HG03060 (cell line): ENCODE data around the gene SLC19A1.

ENCODE experiments used
- ATAC-seq: cut with Tn5 transposase; IDR thresholded peaks from one replicate; pipeline ENCODE4 v1.9.1; 2021; ENCODE audit warnings: low read depth, moderate number of reproducible peaks; ENCODE audit not compliant: unreplicated experiment

Gene SLC19A1

DNA sequence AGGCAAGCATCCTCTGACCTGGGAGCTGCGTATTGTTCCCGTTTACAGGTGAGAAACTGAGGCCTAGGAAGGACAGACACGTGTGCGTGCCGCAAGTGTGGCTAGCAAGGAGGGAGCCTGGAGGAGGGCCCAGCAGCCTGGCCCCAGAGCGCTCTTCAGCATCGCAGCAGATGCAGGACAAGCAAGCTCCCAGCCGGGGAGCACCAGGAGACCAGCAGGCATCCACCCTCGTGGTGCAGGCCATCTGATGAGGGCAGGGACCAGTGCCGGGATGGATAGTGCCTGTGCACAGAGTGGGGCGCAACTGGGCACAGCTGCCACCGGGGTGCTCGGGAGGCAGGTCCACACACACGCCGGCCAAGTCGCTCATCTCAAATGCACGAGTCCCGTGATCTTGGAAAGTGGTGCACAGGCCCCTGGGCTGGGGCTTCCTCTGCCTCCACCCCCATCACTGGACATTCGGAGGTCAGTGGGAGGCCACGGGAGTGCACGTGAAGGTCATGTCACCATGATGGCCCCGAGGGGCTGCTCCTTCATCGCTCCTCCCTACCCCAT, 82.2 kb downstream of the SLC19A1 start:
- ATAC-seq: no peak

DNA sequence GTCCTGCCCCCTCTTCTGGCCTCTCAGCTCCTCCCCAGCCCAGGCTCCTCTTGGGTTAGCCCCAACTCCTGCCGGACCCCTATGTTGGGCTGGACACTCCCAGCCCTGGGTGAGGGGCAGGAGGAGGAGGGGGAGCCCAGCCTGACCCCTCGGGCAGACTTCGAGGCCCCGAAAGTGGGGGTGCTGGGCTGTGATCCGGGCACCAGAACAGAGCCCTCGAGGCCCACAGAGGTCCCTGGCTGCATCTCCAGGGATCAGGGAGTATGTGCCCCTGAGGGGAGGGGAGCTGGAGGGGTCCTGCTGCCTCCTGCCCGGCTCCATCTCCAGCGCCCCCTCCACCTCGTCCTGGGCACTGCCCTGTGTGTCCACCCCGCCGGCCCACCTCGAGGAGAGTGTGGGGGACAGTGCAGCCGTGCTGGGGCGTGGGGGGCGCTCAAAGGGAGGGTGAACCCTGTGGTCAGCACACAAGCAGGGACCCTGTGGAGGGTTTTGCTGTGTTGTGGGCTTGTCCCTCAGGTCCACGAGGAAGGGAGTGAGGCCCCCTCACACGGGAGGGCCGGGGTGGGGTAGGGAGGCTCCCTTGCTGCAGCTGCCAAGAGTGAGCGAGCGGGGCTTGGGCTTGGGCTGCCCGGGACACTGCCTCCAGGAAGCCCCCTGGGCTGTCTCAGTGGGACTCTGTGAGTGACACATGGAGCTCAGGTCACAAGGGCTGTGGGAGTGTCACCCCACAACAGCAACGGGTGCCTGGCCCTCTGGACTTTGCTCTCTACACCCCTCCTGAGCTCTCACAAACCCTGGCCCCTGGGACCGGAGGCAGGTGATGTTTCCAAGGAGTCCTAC, 82.8 kb downstream of the SLC19A1 start:
- no peak for ATAC-seq

DNA sequence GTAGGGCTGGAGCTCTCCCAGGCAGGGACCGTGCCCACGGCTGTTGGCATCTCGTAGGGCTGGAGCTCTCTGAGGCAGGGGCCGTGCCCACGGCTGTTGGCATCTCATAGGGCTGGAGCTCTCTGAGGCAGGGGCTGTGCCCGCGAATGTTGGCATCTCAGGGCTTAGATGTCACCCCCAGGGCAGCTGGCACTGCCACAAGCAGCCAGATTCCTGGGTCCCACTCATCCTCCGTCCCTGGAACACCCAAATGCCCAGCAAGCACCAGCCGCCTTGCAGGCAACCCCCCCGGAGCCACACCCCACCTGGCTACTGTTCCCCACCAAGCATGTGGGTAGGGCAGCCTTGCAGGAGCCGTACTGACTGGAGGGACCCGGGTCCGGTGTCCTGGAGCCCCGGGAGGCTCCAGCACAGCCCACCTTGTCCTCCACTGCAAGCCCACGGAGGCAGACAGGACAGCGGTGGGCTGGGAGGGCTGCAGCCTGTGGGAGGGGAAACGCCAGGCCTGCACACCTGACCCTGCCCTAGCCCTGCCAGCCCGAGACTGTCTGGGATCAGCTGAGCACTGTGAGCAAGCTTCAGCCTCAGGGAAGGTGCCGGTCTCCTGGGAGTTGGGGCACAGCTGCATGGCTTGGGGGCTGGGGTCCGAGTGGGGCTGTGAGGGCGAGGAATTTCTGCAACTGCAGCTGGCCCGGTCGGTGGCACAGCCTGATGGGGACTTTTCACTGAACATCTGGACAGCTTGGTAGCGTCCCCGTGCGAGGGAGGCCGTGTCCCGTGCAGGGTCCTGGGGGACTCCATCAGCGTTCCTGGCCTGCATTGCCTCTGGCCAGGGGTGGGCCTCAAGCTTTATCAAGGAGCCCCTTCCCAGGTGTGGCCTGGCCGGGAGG, 83.7 kb downstream of the SLC19A1 start:
- ATAC-seq: no peak

DNA sequence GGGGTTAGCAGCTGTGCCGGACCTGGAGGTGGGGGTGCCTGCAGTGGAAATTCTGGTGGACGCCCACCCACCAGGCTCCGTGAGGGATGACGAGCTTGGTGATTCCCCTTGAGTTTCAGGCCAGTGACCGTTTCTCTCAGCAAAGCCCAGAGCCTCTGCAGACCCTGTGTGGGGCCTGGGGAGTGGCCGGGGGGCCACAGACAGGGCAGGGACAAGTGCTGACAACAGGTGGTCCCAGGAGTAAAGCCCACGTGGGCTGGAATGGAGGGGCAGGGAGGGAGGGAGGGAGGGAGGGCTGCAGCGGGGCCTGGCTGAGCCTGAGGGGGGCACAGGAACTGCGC, 84.4 kb downstream of the SLC19A1 start:
- ATAC-seq: no peak

DNA sequence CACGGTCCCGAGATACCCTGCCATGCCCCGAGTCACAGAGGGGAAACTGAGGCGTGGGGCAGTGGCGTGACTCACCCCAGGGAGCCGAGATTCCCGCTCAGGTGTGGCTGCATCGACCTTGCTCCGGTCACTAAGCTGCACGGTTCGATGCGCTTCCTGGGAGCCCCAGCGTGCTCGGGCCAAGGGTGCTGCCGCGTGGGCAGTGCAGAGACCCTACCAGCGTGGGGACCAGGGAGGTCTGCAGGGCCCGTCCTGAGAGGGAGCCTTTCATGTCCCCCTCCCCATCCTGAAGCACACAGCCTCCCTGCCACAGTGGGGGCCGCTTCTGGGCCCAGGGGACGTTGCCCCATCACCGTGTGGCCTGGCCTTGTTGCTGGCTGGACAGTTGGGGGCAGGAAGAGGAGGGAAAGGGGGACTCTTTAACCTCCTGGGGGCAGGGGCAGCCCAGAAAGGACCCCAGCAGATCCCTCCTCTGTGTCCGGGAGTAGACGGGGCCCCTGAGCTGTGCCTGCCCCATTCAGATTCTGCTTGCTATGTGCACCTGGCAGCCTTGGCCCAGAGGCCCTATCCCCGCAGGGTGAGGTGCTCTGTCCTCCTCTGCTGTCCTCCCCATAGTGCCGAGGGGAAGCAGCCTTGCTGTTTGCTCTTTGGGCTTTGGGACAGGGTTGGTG, 84.9 kb downstream of the SLC19A1 start:
- ATAC-seq: no peak

DNA sequence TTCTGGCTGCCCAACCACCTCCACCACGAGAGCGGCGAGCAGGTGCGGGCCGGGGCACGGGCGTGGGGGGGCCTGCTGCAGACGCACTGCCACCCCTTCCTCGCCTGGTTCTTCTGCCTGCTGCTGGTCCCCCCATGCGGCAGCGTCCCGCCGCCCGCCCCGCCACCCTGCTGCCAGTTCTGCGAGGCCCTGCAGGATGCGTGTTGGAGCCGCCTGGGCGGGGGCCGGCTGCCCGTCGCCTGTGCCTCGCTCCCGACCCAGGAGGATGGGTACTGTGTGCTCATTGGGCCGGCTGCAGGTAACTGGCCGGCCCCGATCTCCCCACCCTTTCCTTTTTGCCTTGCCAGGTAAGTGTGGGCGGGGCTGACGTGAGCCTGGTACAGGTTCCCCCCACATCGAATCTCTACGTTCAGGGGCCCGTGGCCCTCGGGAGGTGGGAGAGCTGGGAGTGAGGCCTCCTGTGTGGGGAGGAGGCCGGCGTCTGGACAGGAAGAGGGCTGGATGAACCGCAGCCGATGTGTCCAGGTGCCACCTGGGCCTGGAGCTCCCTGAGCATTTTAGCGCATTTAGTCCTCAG, 85.6 kb downstream of the SLC19A1 start:
- ATAC-seq: no peak

DNA sequence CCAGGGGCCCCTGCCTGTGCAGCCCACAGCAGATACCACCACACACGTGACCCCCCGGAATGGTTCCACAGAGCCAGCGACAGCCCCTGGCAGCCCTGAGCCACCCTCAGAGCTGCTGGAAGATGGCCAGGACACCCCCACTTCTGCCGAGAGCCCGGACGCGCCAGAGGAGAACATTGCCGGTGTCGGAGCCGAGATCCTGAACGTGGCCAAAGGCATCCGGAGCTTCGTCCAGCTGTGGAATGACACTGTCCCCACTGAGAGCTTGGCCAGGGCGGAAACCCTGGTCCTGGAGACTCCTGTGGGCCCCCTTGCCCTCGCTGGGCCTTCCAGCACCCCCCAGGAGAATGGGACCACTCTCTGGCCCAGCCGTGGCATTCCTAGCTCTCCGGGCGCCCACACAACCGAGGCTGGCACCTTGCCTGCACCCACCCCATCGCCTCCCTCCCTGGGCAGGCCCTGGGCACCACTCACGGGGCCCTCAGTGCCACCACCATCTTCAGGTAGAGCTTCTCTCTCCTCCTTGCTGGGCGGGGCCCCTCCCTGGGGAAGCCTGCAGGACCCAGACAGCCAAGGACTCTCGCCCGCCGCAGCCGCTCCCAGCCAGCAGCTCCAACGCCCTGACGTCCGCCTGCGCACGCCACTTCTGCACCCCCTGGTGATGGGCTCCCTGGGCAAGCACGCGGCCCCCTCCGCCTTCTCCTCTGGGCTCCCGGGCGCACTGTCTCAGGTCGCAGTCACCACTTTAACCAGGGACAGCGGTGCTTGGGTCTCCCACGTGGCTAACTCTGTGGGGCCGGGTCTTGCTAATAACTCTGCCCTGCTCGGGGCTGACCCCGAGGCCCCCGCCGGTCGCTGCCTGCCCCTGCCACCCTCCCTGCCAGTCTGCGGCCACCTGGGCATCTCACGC, 86.3 kb downstream of the SLC19A1 start:
- ATAC-seq: no peak

DNA sequence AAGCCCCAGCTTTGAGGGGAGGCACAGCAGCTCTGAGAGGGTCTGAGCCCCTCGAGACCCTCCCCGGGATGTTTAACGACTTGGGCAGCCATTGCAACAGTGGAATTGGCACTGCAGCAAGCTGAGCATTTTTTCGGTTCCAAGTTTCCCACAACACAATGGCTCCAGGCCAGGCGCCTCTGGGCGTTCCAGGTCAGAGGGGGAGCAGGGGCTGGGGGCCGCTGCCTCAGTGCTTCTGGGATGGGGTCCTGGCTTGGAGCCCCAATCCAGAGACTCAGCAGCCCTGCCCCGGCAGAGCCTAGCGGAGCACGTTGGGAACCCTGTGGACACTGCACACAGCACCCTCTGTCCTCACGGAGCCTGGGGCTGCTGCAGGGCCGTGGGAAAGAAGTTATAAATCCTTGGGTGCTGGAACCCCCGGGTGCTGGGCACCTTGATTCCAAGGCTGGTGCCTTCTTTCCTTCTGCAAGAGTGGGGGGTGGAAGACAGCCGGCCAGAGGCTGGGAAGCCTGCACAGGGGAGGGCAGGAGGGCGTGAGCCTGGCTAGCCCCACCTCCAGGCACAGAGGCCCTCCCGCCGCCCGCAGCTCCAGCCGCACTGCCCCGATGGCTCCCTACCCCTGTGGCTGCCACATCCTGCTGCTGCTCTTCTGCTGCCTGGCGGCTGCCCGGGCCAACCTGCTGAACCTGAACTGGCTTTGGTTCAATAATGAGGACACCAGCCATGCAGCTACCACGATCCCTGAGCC, 87.1 kb downstream of the SLC19A1 start:
- ATAC-seq: no peak

DNA sequence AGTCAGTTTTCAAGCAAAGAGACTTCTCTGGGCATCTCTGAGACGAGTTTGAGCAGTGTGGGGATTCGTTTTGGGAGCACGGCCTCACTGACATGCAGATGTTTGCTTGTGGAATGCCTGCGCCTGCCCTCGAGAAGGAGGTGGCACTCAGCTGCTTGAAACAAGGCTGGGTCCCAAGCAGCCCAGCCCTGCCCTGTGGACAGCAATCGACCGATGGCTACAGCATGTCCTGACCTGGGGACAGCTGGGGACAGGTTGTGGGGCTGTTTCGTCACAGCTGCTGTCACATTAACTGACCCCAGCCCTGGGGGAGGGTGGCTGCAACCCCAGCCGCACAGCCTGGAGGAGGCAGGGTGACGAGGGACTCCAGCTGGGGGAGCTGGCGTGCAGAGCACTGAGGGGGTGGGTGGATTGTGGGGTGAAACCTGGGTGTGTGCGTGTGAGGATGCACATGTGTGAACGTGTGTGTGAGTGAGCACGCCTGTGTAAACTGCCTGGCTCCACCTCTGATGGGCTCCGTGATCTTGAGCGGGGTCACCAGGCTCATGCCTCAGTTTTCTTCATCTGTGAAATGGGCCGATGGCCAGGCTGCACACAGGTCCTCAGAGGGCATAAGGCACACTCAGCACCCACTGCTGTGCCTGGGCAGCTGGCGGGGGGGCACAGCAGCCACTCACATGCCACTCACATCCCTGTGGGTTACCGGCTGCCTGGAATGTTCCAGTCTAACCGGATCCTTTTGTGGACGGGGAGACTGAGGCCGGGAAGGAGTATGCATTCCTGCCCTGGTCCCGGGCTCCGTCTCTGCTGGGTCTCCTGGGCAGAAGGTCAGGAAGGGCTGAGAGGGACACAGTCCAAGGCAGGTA, 87.9 kb downstream of the SLC19A1 start:
- no peak for ATAC-seq

DNA sequence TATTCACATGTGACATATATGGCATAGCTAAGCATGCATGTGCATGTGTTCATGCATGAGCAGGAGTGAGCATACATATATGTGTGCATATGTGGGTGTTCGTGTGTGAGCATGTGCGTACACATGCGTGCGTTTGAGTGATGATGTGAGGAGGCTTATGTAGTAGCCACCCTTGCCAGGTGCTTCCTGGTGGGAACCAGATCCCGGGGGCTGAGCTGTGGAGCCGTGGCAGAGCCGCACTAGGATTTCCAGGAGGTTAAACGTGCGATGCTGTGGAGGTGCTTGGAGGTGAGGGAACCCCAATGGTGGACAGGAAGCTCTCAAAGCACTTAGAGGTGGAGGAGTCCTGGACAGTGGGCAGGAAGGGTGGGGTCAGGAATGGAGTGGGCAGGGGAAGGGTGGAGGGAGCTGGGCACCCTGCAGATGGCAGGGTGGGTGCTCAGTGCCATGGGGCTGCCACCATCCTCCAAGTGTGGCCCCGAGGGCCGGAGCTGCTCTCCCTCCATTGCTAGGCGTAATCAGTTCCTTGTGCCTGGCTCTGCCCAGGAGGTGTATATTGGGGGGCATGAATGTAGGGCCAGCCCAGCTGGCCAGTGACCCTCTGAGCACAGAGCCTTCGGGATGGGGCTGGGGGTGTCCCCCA, 88.8 kb downstream of the SLC19A1 start:
- ATAC-seq: no peak

DNA sequence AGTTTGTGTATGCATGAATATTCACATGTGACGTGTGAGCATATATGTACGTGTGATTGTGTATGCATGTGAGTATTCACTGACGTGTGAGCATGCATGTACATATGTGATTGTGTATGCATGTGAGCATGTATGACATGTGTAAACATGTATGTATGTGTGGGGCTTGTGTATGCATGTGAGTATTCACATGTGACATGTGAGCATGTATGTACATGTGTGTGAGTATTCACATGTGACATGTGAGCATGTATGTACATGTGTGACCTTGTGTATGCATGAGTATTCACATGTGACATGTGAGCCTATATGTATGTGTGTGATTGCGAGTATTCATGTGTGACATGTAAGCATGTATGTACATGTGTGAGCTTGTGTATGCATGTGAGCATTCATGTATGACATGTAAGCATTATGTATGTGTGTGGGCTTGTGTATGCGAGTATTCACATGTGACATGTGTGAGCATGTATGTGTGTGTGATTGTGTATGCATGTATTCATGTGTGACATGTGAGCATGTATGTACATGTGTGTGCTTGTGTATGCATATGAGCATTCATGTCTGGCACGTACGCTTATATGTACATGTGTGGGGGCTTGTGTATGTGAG, 89.4 kb downstream of the SLC19A1 start:
- ATAC-seq: no peak

DNA sequence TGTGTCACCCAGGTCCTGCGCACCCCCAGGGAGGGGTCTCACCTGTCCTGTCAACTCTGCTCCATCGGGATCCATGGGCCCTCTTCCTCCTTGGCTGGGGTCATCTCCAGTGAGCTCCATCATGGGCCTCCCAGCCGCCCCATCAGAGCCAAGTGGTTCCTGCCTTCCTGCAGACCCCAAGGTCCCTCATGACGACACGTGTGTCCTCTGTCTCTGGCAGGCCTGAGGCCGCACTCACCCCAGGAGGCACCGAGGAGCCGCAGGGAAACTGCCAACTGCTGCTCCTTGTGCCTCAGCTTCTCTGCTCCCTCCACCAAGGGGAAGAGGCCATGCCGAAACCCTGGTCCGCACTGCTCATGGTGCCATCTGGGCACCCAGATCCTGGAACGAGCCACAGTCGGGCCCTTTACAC, 90.5 kb downstream of the SLC19A1 start:
- no peak for ATAC-seq

DNA sequence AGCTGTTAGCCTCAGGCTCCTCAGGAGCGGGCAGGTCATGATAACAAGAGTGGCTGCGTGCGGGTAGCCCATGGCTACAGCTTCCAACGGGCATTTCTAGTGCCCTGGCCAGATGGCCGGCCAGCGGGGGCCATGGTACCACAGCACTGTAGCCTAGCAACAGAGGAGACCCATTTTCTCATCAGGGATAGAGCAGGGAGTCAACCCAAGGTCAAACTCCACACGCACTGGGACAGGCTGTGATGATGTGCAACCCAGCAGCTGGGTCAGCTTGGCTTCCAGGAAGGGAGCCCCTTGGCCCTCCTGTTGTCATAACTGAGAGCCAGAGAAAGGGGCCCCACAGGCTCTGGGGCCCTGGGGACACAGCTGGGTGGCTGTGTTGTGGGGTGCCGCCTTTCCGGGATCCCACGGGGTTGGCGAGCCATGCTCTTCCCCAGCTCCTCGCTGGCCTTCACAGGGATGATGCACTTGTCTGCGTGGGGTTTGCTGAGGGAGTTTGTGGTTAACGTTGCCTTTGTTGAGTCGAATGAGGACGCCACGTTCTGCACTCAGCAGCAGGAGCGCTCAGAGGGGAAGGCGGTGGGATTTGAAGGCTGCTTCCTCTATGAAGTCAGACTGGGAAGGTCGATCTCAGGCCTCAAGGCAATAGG, 91.0 kb downstream of the SLC19A1 start:
- no peak for ATAC-seq

DNA sequence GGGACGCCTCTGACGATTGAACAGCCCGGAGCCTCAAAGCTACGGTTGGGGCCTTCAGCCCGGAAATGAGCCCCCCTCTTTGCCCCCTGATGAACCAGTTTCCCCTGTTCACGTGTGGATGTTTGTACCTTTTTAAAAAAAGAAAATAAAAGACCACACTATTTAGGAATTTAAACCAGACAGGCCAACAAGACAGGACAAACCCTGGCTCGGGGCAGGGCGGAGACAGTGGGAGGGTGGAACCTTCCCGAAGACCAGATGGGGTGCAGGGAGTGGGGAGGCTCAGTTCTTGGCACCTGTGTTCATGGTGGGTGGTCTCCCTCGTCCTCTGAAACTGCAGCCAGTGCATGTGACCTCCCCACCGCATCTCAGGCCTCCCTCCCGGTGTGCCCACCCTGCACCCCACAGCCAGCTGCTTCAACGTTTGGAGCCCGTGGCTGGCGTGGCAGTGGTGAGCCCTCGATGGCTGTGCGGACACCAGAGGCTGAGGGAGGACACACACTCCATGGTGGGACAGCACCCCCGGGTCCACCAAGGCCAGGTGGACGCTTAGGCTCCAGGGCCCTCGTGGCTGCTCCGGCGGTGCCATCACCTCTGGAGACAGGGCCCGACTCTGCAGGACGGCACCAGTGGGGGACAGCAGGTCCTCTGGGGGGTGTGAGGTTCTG, 91.7 kb downstream of the SLC19A1 start:
- ATAC-seq: no peak

DNA sequence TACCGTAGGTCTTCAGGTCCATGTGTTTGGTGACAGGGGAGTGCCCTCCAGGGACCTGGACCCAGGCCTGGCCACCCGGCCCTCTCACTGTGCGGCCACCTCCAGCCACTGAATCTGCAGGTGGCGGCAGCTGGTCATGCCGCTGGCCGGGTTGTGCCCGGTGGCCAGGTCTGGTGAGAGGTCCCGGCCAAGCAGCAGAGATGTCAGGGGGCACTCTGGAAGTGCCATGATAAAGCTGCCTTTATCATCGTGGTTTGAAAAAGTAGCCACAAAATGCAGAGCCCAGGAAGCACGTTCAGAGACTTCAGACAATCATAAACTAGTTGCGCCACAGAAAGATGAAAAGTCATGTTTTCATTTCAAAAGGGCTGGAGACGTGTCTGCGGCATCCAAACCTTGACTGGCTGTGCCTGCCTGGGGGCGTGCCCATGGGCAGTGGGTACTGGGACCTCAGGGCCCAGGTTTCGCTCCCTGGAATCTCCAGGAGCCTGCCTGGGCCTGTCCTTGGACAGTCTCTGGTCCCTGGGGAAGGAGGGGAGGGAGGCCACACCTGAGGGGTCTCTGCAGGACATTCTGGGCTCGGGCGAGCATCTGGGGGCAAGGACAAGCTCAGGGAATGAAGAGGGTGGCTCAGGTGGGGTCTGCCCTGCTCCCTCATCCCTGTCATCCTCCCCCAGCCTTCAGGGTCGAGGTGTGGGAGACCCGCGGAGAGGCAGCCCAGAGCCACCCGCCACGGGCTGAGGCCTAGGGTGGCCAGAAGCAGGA, 92.4 kb downstream of the SLC19A1 start:
- no peak for ATAC-seq
